GM23248 (cell line): ENCODE results near the gene TAF1B. TPM values are rescaled to one million over a fixed set of nuclear protein-coding genes. Genes with fewer than 3 reads are reported as not detected.

ENCODE experiments used
- DNase-seq: peaks from one replicate; pipeline ENCODE4 v3.0.0-alpha.2; 2015
- H2AFZ ChIP-seq: fragments of 200-600 bp; sonication (generic); 2 replicates; pipeline ENCODE4 v1.6.1; 2016; ENCODE audit warnings: antibody characterized with exemption
- H3F3A ChIP-seq: fragments of 200-600 bp; sonication (generic); 2 replicates; pipeline ENCODE4 v1.6.1; 2016; ENCODE audit warnings: mild to moderate bottlenecking, antibody characterized with exemption, mixed run types; ENCODE audit not compliant: insufficient read depth
- H3K27ac ChIP-seq: fragments of 200-600 bp; sonication (generic); 2 replicates; pipeline ENCODE4 v1.5.1; 2016; ENCODE audit warnings: mild to moderate bottlenecking
- H3K27me3 ChIP-seq: fragments of 200-600 bp; sonication (generic); replicated peaks from 2 replicates; pipeline ENCODE4 v1.6.1; 2016; ENCODE audit warnings: mild to moderate bottlenecking; ENCODE audit not compliant: insufficient read depth
- H3K36me3 ChIP-seq: fragments of 200-600 bp; sonication (generic); 2 replicates; pipeline ENCODE4 v1.6.1; 2016; ENCODE audit warnings: low read depth, mild to moderate bottlenecking
- H3K4me1 ChIP-seq: fragments of 200-600 bp; sonication (generic); 2 replicates; pipeline ENCODE4 v1.6.1; 2016; ENCODE audit warnings: mild to moderate bottlenecking; ENCODE audit not compliant: insufficient read depth
- H3K4me2 ChIP-seq: fragments of 200-600 bp; sonication (generic); one replicate; pipeline ENCODE4 v1.6.1; 2016; ENCODE audit warnings: mild to moderate bottlenecking; ENCODE audit not compliant: unreplicated experiment
- H3K4me3 ChIP-seq: fragments of 200-600 bp; sonication (generic); 2 replicates; pipeline ENCODE4 v1.5.1; 2016; ENCODE audit warnings: mild to moderate bottlenecking
- H3K79me2 ChIP-seq: fragments of 200-600 bp; sonication (generic); 2 replicates; pipeline ENCODE4 v1.6.1; 2016; ENCODE audit warnings: mild to moderate bottlenecking; ENCODE audit not compliant: insufficient read depth
- H3K9ac ChIP-seq: fragments of 200-600 bp; sonication (generic); 2 replicates; pipeline ENCODE4 v1.6.1; 2016; ENCODE audit warnings: mild to moderate bottlenecking
- H3K9me2 ChIP-seq: fragments of 200-600 bp; sonication (generic); 2 replicates; pipeline ENCODE4 v1.6.1; 2016; ENCODE audit warnings: mixed run types, mild to moderate bottlenecking, moderate library complexity; ENCODE audit not compliant: insufficient read depth
- H3K9me3 ChIP-seq: fragments of 200-600 bp; sonication (generic); one replicate; pipeline ENCODE4 v1.6.1; 2017; ENCODE audit warnings: low read depth
- H4K20me1 ChIP-seq: fragments of 200-600 bp; sonication (generic); 2 replicates; pipeline ENCODE4 v1.6.0; 2016; ENCODE audit not compliant: insufficient read depth
- EZH2 ChIP-seq: fragments of 200-600 bp; sonication (generic); IDR thresholded peaks from 2 replicates; pipeline ENCODE4 v1.6.1; 2018; ENCODE audit warnings: antibody characterized with exemption, mild to moderate bottlenecking; ENCODE audit not compliant: insufficient read depth, poor library complexity, severe bottlenecking
- EZH2phosphoT487 ChIP-seq: fragments of 200-600 bp; sonication (generic); IDR thresholded peaks from 2 replicates; pipeline ENCODE4 v1.6.1; 2018; ENCODE audit warnings: antibody characterized with exemption, moderate library complexity, mild to moderate bottlenecking, low read depth; ENCODE audit not compliant: insufficient read depth
- WGBS, 2 experiments: methylation state at CpG; one replicate each; pipeline ENCODE4 v1.1.6; 2015 to 2017; ENCODE audit warnings: low lambda C conversion rate in 2 of 2, low coverage in 1 of 2; ENCODE audit errors: missing lambda C conversion rate in 2 of 2; 5-methylcytosine and 5-hydroxymethylcytosine counted together
- in situ Hi-C: fragments of 300-500 bp; cut with MboI; formaldehyde crosslinking; loops from 2 replicates; pipeline ENCODE4 v1.15.0; 2020
- polyA plus RNA-seq: library from polyadenylated mRNA; unstranded; fragments of >200 nt; fragmentation: Nextera tagmentation; extraction: Ambion mirVana; gene quantifications from 2 replicates; pipeline ENCODE4 v1.2.1, GENCODE V29; 2016
- total RNA-seq: library from RNA; depleted of rRNA; stranded (reverse); fragments of >200 nt; shearing (Covaris generic); gene quantifications from 2 replicates; pipeline ENCODE4 v1.2.3, GENCODE V29; 2014

TAF1B gene
- total and polyA plus RNA-seq, 2 experiments from 2014 or later = 16.6 to 27.0 TPM

- 79 to 86% methylated on average over 12 to 13 of the region's 13 CpGs for WGBS, 2 experiments
- in situ Hi-C loops = loop anchor here (25.0 kb wide), 1 partner anchor 641 kb away; the partner anchor contains the start of gene ODC1
These were observed 46.9 kb upstream of the TAF1B start for GRCh38 chr2:9796056-9797010.

GRCh38 chr2:9797086-9797485 lies 46.2 kb upstream of the TAF1B start:
- Histone ChIP-seq H2AFZ (no peak overlapping the region), H3K36me3 (no peaks in the 10 kb centered on the region), H3K27ac (no peak overlapping the region), H3K27me3 (no peaks in the 10 kb centered on the region), H3K9me3 (no peaks in the 10 kb centered on the region), H4K20me1 (no peaks in the 10 kb centered on the region), H3K4me3 (no peak overlapping the region), H3K9ac (no peak overlapping the region), H3K79me2 (no peaks in the 10 kb centered on the region), H3K4me2 (no peak overlapping the region), H3K9me2 (no peaks in the 10 kb centered on the region), H3F3A (peaks cover 16% of the 10 kb centered on the region), H3K4me1 (peaks cover 18% of the 10 kb centered on the region)
- DNase-seq = no peak
- in situ Hi-C loops = loop anchor here (25.0 kb wide), 1 partner anchor 640 kb away; the partner anchor contains the start of gene ODC1
- TF ChIP-seq EZH2phosphoT487 (no peak), EZH2 (no peak)
- WGBS, 2 experiments = 80 to 88% methylated on average over 4 of the region's 4 CpGs

More at GRCh38 chr2:9796056-9797010, 46.9 kb upstream of the TAF1B start:
- no peak for TF ChIP-seq EZH2phosphoT487
- no peak for TF ChIP-seq EZH2
- H2AFZ ChIP-seq = no peak overlapping the region
- no peak overlapping the region for H3K4me3 ChIP-seq
- peaks cover 15% of the 10 kb centered on the region for H3K4me1 ChIP-seq
- no peaks in the 10 kb centered on the region for H4K20me1 ChIP-seq
- no peaks in the 10 kb centered on the region for H3K27me3 ChIP-seq
- no peak overlapping the region for H3K27ac ChIP-seq
- no peaks in the 10 kb centered on the region for H3K79me2 ChIP-seq
- no peak overlapping the region for H3K9ac ChIP-seq
- peaks cover 13% of the 10 kb centered on the region for H3F3A ChIP-seq
- H3K4me2 ChIP-seq = no peak overlapping the region
- DNase-seq = no peak
- no peaks in the 10 kb centered on the region for H3K9me2 ChIP-seq
- H3K9me3 ChIP-seq = no peaks in the 10 kb centered on the region
- H3K36me3 ChIP-seq = no peaks in the 10 kb centered on the region

- WGBS, 2 experiments = 71 to 73% methylated on average over 18 of the region's 18 CpGs
- Histone ChIP-seq H3K9ac (no peak overlapping the region), H3K27me3 (no peaks in the 10 kb centered on the region), H3F3A (peaks cover 24% of the 10 kb centered on the region), H3K4me2 (no peak overlapping the region), H3K27ac (no peak overlapping the region), H3K79me2 (no peaks in the 10 kb centered on the region), H4K20me1 (no peaks in the 10 kb centered on the region), H3K4me3 (no peak overlapping the region), H3K9me2 (no peaks in the 10 kb centered on the region), H3K36me3 (no peaks in the 10 kb centered on the region), H3K9me3 (no peaks in the 10 kb centered on the region), H3K4me1 (peaks cover 26% of the 10 kb centered on the region), H2AFZ (no peak overlapping the region)
- in situ Hi-C loops = loop anchor here (25.0 kb wide), 1 partner anchor 639 kb away; the partner anchor contains the start of gene ODC1
- DNase-seq = no peak
- TF ChIP-seq EZH2 (no peak), EZH2phosphoT487 (no peak)
These were observed 45.4 kb upstream of the TAF1B start for GRCh38 chr2:9797681-9798556.

GRCh38 chr2:9799011-9799596 lies 44.2 kb upstream of the TAF1B start:
- Histone ChIP-seq H3K9ac (no peak overlapping the region), H3K79me2 (no peaks in the 10 kb centered on the region), H2AFZ (no peak overlapping the region), H3K4me1 (peaks cover 37% of the 10 kb centered on the region), H3K27me3 (no peaks in the 10 kb centered on the region), H3K36me3 (no peaks in the 10 kb centered on the region), H3K9me2 (no peaks in the 10 kb centered on the region), H3K4me3 (no peak overlapping the region), H4K20me1 (no peaks in the 10 kb centered on the region), H3K9me3 (no peaks in the 10 kb centered on the region), H3K4me2 (no peak overlapping the region), H3F3A (peaks cover 32% of the 10 kb centered on the region), H3K27ac (no peak overlapping the region)
- 89 to 92% methylated on average over 11 of the region's 11 CpGs for WGBS, 2 experiments
- TF ChIP-seq EZH2phosphoT487 (no peak), EZH2 (no peak)
- in situ Hi-C loops = loop anchor here (25.0 kb wide), 1 partner anchor 638 kb away; the partner anchor contains the start of gene ODC1
- no peak for DNase-seq
